Ovary (tissue), 9 donors: ENCODE results near the gene FNDC5. TPM values are rescaled to one million over a fixed set of nuclear protein-coding genes. Genes with fewer than 3 reads are reported as not detected.

Experiments used
- DNase-seq, 5 donors: peaks; one replicate each; pipeline ENCODE4 v3.0.0-alpha.2; 2019 to 2020
- H3K27ac ChIP-seq, 2 donors: fragments of 200-600 bp; one replicate each; pipeline versions ENCODE4 v1.5.1 to v1.8.0; 2019 to 2022
- H3K27me3 ChIP-seq: fragments of 200-600 bp; one replicate; pipeline ENCODE4 v1.8.0; 2022
- H3K36me3 ChIP-seq: fragments of 200-600 bp; sonication (generic); one replicate; pipeline ENCODE4 v1.5.1; 2019
- H3K4me1 ChIP-seq: one replicate; pipeline ENCODE4 v1.8.1; 2013; ENCODE audit warnings: mild to moderate bottlenecking, moderate library complexity; ENCODE audit not compliant: insufficient read depth
- H3K4me3 ChIP-seq: fragments of 200-600 bp; sonication (generic); one replicate; pipeline ENCODE4 v1.5.1; 2017
- H3K9me3 ChIP-seq, 2 donors: fragments of 200-600 bp in 1 of 2; sonication (generic) in 1 of 2; one replicate each; pipeline versions ENCODE4 v1.5.1 to v1.8.1; 2013 to 2019; ENCODE audit warnings: mild to moderate bottlenecking in 1 of 2, moderate library complexity in 1 of 2
- EP300 ChIP-seq: sonication (generic); formaldehyde crosslinking; IDR thresholded peaks from one replicate; pipeline ENCODE4 v1.6.1; 2017; ENCODE audit warnings: antibody characterized with exemption
- POLR2A ChIP-seq: fragments of 450-650 bp; IDR thresholded peaks from one replicate; pipeline ENCODE4 v1.6.1; 2017; ENCODE audit warnings: antibody characterized with exemption, mild to moderate bottlenecking, moderate library complexity
- WGBS, 3 donors: extraction: QIAGEN DNeasy Blood & Tissue Kit in 1 of 3; methylation state at CpG; one replicate each; pipeline versions ENCODE4 v1.1.5 to v1.1.7; 2013 to 2017; 5-methylcytosine and 5-hydroxymethylcytosine counted together
- intact Hi-C, 4 donors: fragments of 100-400 bp; cut with DNase I; formaldehyde crosslinking; loops; one replicate each; pipeline versions ENCODE4 v1.11.0 to v1.15.1; 2022 to 2023
- polyA plus RNA-seq, 2 donors: library from polyadenylated mRNA; stranded (reverse); fragments of 200-250 nt in 1 of 2; fragments of 350-450 nt in 1 of 2; fragmentation: Illumina TruSeq in 1 of 2; extraction: RNeasy Lipid Tissue Mini Kit (QIAGEN cat#74804) in 1 of 2; gene quantifications; one replicate each; pipeline ENCODE4 v1.2.3, GENCODE V29; 2013 to 2014
- total RNA-seq, 7 donors: library from RNA; depleted of rRNA in 2 of 7; stranded (reverse); fragments of >200 nt in 2 of 7; fragmentation: NEBNext Ultra II Directional in 3 of 7; extraction: Animal tissue kit (Norgen Biotek cat#: 25700) in 3 of 7; gene quantifications; one replicate each; pipeline versions ENCODE4 v1.1.0 to v1.2.4, GENCODE V29; 2016 to 2023
- TF ChIP-seq, protein P1 (sequence below), 3 donors: fragments of 450-650 bp in 2 of 3; fragments of 200-600 bp in 1 of 3; IDR thresholded peaks; one replicate each; pipeline versions ENCODE4 v1.5.1 to v1.8.0; 2016 to 2022; ENCODE audit warnings: antibody characterized with exemption in 3 of 3, mild to moderate bottlenecking in 1 of 3
- donor health status: DM: no; HTN: no; CAD: no; lungs with moderate emphysema.
- donor health status: DM: no; HTN: no; CAD: no.
- donor health status: Bipolar disorder and iron deficiency.
- donor health status: DM: yes; HTN: yes; CAD: no.
- donor health status: DM: no; HTN: no; CAD: no.
- donor health status: DM: yes; HTN: yes; CAD: no.

Gene FNDC5
- total and polyA plus RNA-seq, 9 donors = 4.2 to 25.4 (median 12.1) TPM

DNA sequence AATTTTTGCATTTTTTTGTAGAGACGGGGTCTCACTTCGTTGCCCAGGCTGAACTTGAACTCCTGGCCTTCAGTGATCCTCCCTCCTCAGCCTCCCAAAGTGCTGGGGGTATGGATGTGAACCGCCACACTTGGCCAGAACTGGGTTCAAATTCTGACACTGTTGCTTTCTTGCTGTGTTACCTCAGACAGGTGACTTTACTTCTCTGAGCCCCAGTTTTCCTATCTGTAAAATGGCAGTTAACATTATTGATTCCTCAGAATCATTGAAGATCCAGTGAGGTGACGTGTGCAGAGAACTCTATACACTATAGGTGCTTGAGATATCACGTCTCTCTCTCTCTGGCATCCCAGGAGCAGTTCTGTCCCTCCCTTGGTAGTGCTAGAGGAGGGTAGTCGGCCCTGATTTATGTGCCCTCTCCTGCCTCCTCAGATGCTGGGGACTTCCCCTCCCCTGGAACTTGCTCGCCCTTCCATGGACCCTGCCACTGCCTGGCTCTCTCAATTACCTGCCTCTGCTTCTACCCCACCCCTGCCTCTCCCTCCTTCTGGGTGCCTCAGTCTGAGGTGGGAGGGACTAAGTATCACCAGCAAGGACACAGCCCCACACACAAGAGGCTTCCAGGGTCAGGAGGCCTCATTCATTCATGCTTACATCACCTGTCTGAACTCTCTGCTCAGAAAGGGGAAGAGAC is 12.8 kb upstream of the FNDC5 start:
- TF ChIP-seq, protein P1, sequence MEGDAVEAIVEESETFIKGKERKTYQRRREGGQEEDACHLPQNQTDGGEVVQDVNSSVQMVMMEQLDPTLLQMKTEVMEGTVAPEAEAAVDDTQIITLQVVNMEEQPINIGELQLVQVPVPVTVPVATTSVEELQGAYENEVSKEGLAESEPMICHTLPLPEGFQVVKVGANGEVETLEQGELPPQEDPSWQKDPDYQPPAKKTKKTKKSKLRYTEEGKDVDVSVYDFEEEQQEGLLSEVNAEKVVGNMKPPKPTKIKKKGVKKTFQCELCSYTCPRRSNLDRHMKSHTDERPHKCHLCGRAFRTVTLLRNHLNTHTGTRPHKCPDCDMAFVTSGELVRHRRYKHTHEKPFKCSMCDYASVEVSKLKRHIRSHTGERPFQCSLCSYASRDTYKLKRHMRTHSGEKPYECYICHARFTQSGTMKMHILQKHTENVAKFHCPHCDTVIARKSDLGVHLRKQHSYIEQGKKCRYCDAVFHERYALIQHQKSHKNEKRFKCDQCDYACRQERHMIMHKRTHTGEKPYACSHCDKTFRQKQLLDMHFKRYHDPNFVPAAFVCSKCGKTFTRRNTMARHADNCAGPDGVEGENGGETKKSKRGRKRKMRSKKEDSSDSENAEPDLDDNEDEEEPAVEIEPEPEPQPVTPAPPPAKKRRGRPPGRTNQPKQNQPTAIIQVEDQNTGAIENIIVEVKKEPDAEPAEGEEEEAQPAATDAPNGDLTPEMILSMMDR (IDR thresholded peaks at IDR 0.05) = no peak
- TF ChIP-seq POLR2A (no peak), EP300 (no peak)
- intact Hi-C loops = no loop called here
- H3K9me3 ChIP-seq = no peaks in the 10 kb centered on the region
- H3K27me3 ChIP-seq = no peaks in the 10 kb centered on the region
- no peak overlapping the region for H3K27ac ChIP-seq
- 58 to 73% (median 67%) methylated on average over 7 of the region's 7 CpGs for WGBS, 3 donors
- no peak for DNase-seq
- H3K4me1 ChIP-seq = no peaks in the 10 kb centered on the region
- no peaks in the 10 kb centered on the region for H3K36me3 ChIP-seq
- H3K4me3 ChIP-seq = no peak overlapping the region

DNA sequence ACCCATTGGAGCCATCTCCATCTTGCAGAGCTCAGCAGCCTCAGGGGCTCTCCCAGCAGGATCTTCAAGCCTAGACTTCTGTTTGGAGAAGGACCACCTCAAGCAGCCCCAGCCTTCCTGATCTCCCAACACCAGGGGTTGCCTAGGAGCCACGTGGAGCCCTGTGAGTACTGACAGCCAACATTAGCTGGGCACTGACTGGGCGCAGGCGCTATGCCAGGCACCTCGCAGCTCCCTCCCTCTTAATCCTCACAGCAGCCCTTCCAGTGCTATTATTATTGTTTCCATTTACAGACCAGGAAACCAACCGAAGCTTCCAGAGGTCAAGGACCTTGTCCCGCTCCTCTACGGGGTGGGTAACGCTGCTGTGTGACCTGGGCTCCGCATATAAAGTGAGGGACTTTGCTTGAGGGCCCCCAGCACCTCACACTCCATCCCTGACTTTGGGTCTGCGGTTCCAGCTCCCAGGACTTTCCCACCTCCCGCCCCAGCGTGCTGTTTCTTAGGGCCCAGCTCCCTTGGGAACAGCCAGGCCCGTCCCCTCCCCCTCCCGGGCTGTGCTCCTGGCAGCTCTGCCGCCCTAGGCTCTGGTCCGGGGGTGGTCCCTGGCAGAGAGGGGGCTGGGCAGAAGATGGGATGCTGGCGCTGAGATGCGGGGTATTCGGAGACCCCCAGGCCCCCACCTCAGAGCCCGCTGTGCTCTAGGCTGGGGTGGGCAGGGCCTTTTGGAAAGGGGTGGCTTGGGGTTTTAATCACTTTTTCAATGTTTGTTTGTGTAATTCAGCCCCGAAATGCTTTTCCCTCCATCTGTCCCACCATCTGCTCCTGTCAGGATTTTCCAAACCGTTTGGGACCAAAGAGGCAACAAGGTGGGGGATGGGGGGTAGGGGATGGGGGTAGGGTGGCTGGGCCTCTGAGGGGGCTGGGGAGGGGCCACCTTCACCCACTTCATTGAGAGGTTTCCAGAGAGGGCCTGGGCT is 11.4 kb upstream of the FNDC5 start:
- TF ChIP-seq EP300 (no peak), POLR2A (no peak)
- TF ChIP-seq, protein P1 (IDR thresholded peaks at IDR 0.05) = no peak
- H3K27ac ChIP-seq = no peak overlapping the region
- no peaks in the 10 kb centered on the region for H3K36me3 ChIP-seq
- intact Hi-C loops = no loop called here
- H3K4me3 ChIP-seq = no peak overlapping the region
- WGBS, 3 donors = 11 to 15% (median 11%) methylated on average over 22 of the region's 22 CpGs
- no peaks in the 10 kb centered on the region for H3K27me3 ChIP-seq
- H3K4me1 ChIP-seq = peaks cover 6% of the 10 kb centered on the region
- no peaks in the 10 kb centered on the region for H3K9me3 ChIP-seq
- no peak for DNase-seq

DNA sequence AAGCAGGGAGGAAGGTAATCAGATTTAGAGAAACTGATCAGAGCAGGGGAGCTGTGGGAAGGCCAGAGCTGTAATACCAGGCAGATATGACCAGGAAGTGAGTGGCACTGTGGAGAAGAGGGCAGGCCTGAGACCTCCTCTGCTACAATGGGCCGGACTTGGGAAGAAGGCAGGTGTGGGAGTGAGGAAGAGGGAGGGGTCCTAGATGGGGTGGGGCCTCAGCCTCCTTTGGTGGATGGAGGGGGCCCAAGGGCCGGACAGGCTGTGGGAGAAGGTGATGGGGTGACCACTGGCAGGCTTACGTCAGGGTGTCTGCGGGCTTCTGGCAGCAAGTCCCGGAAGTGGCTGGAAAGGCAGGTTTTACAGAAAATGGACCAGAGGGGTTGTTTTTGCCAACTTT is 10.6 kb upstream of the FNDC5 start:
- intact Hi-C loops = no loop called here
- H3K27ac ChIP-seq = no peak overlapping the region
- 67 to 78% (median 69%) methylated on average over 5 of the region's 5 CpGs for whole genome bisulfite sequencing, 3 donors
- H3K36me3 ChIP-seq = no peaks in the 10 kb centered on the region
- TF ChIP-seq, protein P1 (IDR thresholded peaks at IDR 0.05) = no peak
- TF ChIP-seq POLR2A (no peak), EP300 (no peak)
- DNase-seq = no peak
- H3K27me3 ChIP-seq = no peaks in the 10 kb centered on the region
- peaks cover 9% of the 10 kb centered on the region for H3K4me1 ChIP-seq
- H3K4me3 ChIP-seq = no peak overlapping the region
- H3K9me3 ChIP-seq = no peaks in the 10 kb centered on the region

DNA sequence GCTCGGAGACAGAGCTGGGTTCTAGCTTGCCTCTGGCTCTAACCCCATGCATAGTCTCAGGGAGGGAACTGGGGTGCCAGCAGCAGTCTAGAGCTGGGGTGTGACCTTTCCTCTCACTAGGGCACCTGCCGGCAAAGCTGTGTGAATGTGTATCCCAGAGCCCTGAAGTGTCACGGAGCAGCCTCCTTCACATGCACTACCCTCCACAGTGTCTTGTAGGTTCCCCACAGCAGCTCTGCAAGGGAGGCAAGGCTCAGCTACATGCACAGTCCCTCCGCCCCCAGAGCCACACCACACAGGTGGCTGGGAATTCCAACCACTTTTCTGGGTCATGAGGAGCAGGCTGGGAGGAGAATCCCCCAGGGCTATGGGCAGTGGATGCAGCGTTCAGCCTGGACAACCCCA is 7.9 kb upstream of the FNDC5 start:
- TF ChIP-seq EP300 (no peak), POLR2A (no peak)
- TF ChIP-seq, protein P1 (IDR thresholded peaks at IDR 0.05) = no peak
- no peaks in the 10 kb centered on the region for H3K36me3 ChIP-seq
- no peaks in the 10 kb centered on the region for H3K9me3 ChIP-seq
- peaks cover 9% of the 10 kb centered on the region for H3K4me1 ChIP-seq
- intact Hi-C loops = loop anchor here in 1 of 4 donors (5.0 kb wide), 1 partner anchor 204 kb away; the partner anchor contains the start of gene AZIN2
- H3K4me3 ChIP-seq = no peak overlapping the region
- H3K27ac ChIP-seq = no peak overlapping the region
- WGBS, 3 donors = 75 to 86% (median 81%) methylated on average over 5 of the region's 5 CpGs
- no peaks in the 10 kb centered on the region for H3K27me3 ChIP-seq
- no peak for DNase-seq
